HG03565 (cell line): ENCODE data around the gene NUP93.

Experiments used
- ATAC-seq: cut with Tn5 transposase; IDR thresholded peaks from one replicate; pipeline ENCODE4 v1.9.1; 2021; ENCODE audit warnings: mild to moderate bottlenecking, moderate library complexity; ENCODE audit not compliant: unreplicated experiment

The NUP93 gene

GRCh38 chr16:56844056-56844455 lies 114.1 kb downstream of the NUP93 start:
- no peak for ATAC-seq

GRCh38 chr16:56847173-56847910 lies 117.4 kb downstream of the NUP93 start:
- no peak for ATAC-seq

GRCh38 chr16:56848029-56848936 lies 118.4 kb downstream of the NUP93 start:
- ATAC-seq, result no peak

- no peak for ATAC-seq
These were observed 119.2 kb downstream of the NUP93 start for GRCh38 chr16:56848955-56849689.

- no peak for ATAC-seq
These were observed 120.1 kb downstream of the NUP93 start for GRCh38 chr16:56849690-56850680.

- ATAC-seq, result no peak
These were observed 121.9 kb downstream of the NUP93 start for GRCh38 chr16:56851671-56852400.

- ATAC-seq, result no peak
These were observed 122.4 kb downstream of the NUP93 start for GRCh38 chr16:56852401-56852730.

- no peak for ATAC-seq
These were observed 123.0 kb downstream of the NUP93 start for GRCh38 chr16:56852968-56853367.

- ATAC-seq, result no peak
These were observed 125.3 kb downstream of the NUP93 start for GRCh38 chr16:56855201-56855600.

- no peak for ATAC-seq
These were observed 126.0 kb downstream of the NUP93 start for GRCh38 chr16:56855946-56856345.

GRCh38 chr16:56856876-56857447 lies 127.0 kb downstream of the NUP93 start:
- no peak for ATAC-seq

GRCh38 chr16:56858374-56858773 lies 128.4 kb downstream of the NUP93 start:
- ATAC-seq, result no peak

- no peak for ATAC-seq
These were observed 129.7 kb downstream of the NUP93 start for GRCh38 chr16:56859636-56860035.

- peak; percentile 86 for ATAC-seq
These were observed 130.5 kb downstream of the NUP93 start for GRCh38 chr16:56860226-56861020.

- ATAC-seq, result no peak
These were observed 131.2 kb downstream of the NUP93 start for GRCh38 chr16:56861092-56861610.

GRCh38 chr16:56861756-56862155 lies 131.8 kb downstream of the NUP93 start:
- ATAC-seq, result no peak

- no peak for ATAC-seq
These were observed 132.8 kb downstream of the NUP93 start for GRCh38 chr16:56862776-56863175.

GRCh38 chr16:56864960-56865359 lies 135.0 kb downstream of the NUP93 start, which contains the start of gene SLC12A3:
SLC12A3 (plus strand) TSS chr16:56865207; CDS start chr16:56865236, 29 bp downstream.
- no peak for ATAC-seq
